Kasumi-1 (cell line): Measurements from ENCODE around the gene CPSF4L.

ENCODE experiments used
- DNase-seq, 2 experiments: peaks; one replicate each; lab custom pipeline; 2025; lab: John Stamatoyannopoulos, UW

CPSF4L gene

GRCh38 chr17:73232587-73233373 is 28.9 kb downstream of the CPSF4L start:
- DNase-seq = peak; percentile 48 to 62

- DNase-seq = peak; percentile 98
These were observed 29.7 kb downstream of the CPSF4L start for GRCh38 chr17:73231841-73232586.

- DNase-seq = peak; percentile 28 to 52
These were observed 30.3 kb downstream of the CPSF4L start for GRCh38 chr17:73231395-73231794.

GRCh38 chr17:73230088-73230487 is 31.6 kb downstream of the CPSF4L start:
- no peak for DNase-seq

GRCh38 chr17:73228748-73229236 is 32.9 kb downstream of the CPSF4L start:
- peak; percentile 54 to 65 for DNase-seq

GRCh38 chr17:73227944-73228343 is 33.7 kb downstream of the CPSF4L start:
- DNase-seq = no peak

- DNase-seq = peak in 1 of 2 experiments; percentile 39
These were observed 34.3 kb downstream of the CPSF4L start for GRCh38 chr17:73227379-73227778.

GRCh38 chr17:73226556-73227172 is 35.0 kb downstream of the CPSF4L start:
- no peak for DNase-seq

- no peak for DNase-seq
These were observed 36.9 kb downstream of the CPSF4L start for GRCh38 chr17:73224663-73225305.

GRCh38 chr17:73224237-73224636 is 37.4 kb downstream of the CPSF4L start:
- DNase-seq = no peak

- no peak for DNase-seq
These were observed 38.0 kb downstream of the CPSF4L start for GRCh38 chr17:73223626-73224230.

GRCh38 chr17:73215447-73215846 is 46.2 kb downstream of the CPSF4L start:
- DNase-seq = no peak

- DNase-seq = no peak
These were observed 46.8 kb downstream of the CPSF4L start for GRCh38 chr17:73214851-73215250.

GRCh38 chr17:73214008-73214407 is 47.7 kb downstream of the CPSF4L start:
- DNase-seq = no peak

GRCh38 chr17:73211745-73212144 is 49.9 kb downstream of the CPSF4L start:
- DNase-seq = no peak

- DNase-seq = peak; percentile 51 to 76
These were observed 51.5 kb downstream of the CPSF4L start for GRCh38 chr17:73210002-73210678.

- no peak for DNase-seq
These were observed 52.2 kb downstream of the CPSF4L start for GRCh38 chr17:73209436-73209835.

- DNase-seq = no peak
These were observed 53.4 kb downstream of the CPSF4L start for GRCh38 chr17:73208139-73208827.

- no peak for DNase-seq
These were observed 56.2 kb downstream of the CPSF4L start for GRCh38 chr17:73205459-73205961.

GRCh38 chr17:73203788-73204479 is 57.7 kb downstream of the CPSF4L start:
- no peak for DNase-seq
